Trophoblast cell (in vitro differentiated cells and primary cell): ENCODE data around the gene ATP7B.

ENCODE experiments used
- DNase-seq, 2 donors: peaks; one replicate each; pipeline ENCODE4 v3.0.0-alpha.2; 2016
- H2AFZ ChIP-seq: 2 replicates; pipeline ENCODE4 v1.6.1; 2013; ENCODE audit warnings: low read length, moderate library complexity, mild to moderate bottlenecking; ENCODE audit not compliant: insufficient read depth, poor library complexity
- H2AK5ac ChIP-seq: 2 replicates; pipeline ENCODE4 v1.6.1; 2013; ENCODE audit warnings: mild to moderate bottlenecking, low read length
- H2BK120ac ChIP-seq: 2 replicates; pipeline ENCODE4 v1.6.1; 2013; ENCODE audit warnings: low read length, mild to moderate bottlenecking, moderate library complexity; ENCODE audit not compliant: insufficient read depth, poor library complexity
- H2BK12ac ChIP-seq: 2 replicates; pipeline ENCODE4 v1.6.1; 2013; ENCODE audit warnings: mild to moderate bottlenecking, low read length, moderate library complexity
- H2BK5ac ChIP-seq: 2 replicates; pipeline ENCODE4 v1.6.1; 2013; ENCODE audit warnings: low read length, low read depth, moderate library complexity, mild to moderate bottlenecking; ENCODE audit not compliant: poor library complexity
- H3K14ac ChIP-seq: 2 replicates; pipeline ENCODE4 v1.6.1; 2013; ENCODE audit warnings: mild to moderate bottlenecking, low read length
- H3K18ac ChIP-seq: 2 replicates; pipeline ENCODE4 v1.6.1; 2013; ENCODE audit warnings: mild to moderate bottlenecking, low read length
- H3K23ac ChIP-seq: 2 replicates; pipeline ENCODE4 v1.6.1; 2013; ENCODE audit warnings: low read length
- H3K27ac ChIP-seq: 2 replicates; pipeline ENCODE4 v1.5.1; 2013; ENCODE audit warnings: low read depth, mild to moderate bottlenecking, inconsistent platforms, low read length, moderate library complexity
- H3K27me3 ChIP-seq: 2 replicates; pipeline ENCODE4 v1.6.1; 2013; ENCODE audit warnings: inconsistent platforms, mild to moderate bottlenecking, low read length, moderate library complexity; ENCODE audit not compliant: insufficient read depth
- H3K36me3 ChIP-seq, 2 experiments: 1 replicate in 1 of 2; 2 replicates in 1 of 2; pipeline ENCODE4 v1.6.1; 2013; ENCODE audit warnings: low read length in 2 of 2, mild to moderate bottlenecking in 2 of 2, moderate library complexity in 1 of 2; ENCODE audit not compliant: insufficient read depth in 2 of 2, control insufficient read depth in 1 of 2
- H3K4ac ChIP-seq: 2 replicates; pipeline ENCODE4 v1.6.1; 2013; ENCODE audit warnings: low read depth, mild to moderate bottlenecking, low read length, moderate library complexity
- H3K4me1 ChIP-seq, 2 experiments: 1 replicate in 1 of 2; 2 replicates in 1 of 2; pipeline ENCODE4 v1.6.1; 2013; ENCODE audit warnings: low read length in 2 of 2, mild to moderate bottlenecking in 2 of 2, moderate library complexity in 1 of 2; ENCODE audit not compliant: insufficient read depth in 2 of 2, control insufficient read depth in 1 of 2
- H3K4me2 ChIP-seq: 2 replicates; pipeline ENCODE4 v1.6.1; 2013; ENCODE audit warnings: inconsistent platforms, mild to moderate bottlenecking, low read length, moderate library complexity
- H3K4me3 ChIP-seq: 2 replicates; pipeline ENCODE4 v1.5.1; 2013; ENCODE audit warnings: mild to moderate bottlenecking, low read depth, low read length, inconsistent platforms
- H3K79me1 ChIP-seq: one replicate; pipeline ENCODE4 v1.6.1; 2013; ENCODE audit warnings: low read length
- H3K79me2 ChIP-seq: 2 replicates; pipeline ENCODE4 v1.6.1; 2013; ENCODE audit warnings: low read length, mild to moderate bottlenecking; ENCODE audit not compliant: control insufficient read depth, insufficient read depth, poor library complexity
- H3K9ac ChIP-seq: 2 replicates; pipeline ENCODE4 v1.6.1; 2013; ENCODE audit warnings: mild to moderate bottlenecking, low read length
- H3K9me3 ChIP-seq: 2 replicates; pipeline ENCODE4 v1.6.1; 2013; ENCODE audit warnings: low read depth, mild to moderate bottlenecking, control low read depth, inconsistent platforms, low read length; ENCODE audit not compliant: insufficient read depth
- H4K12ac ChIP-seq: 2 replicates; pipeline ENCODE4 v1.6.1; 2013; ENCODE audit warnings: low read depth, mild to moderate bottlenecking, low read length, moderate library complexity
- H4K8ac ChIP-seq: 2 replicates; pipeline ENCODE4 v1.6.1; 2013; ENCODE audit warnings: low read depth, mild to moderate bottlenecking, low read length, moderate library complexity
- H4K91ac ChIP-seq: one replicate; pipeline ENCODE4 v1.6.1; 2013; ENCODE audit warnings: low read depth, mild to moderate bottlenecking, low read length, moderate library complexity
- WGBS: extraction: QIAGEN DNeasy Blood & Tissue Kit; methylation state at CpG from one replicate; pipeline ENCODE4 v1.1.7; 2013; ENCODE audit warnings: missing lambda C conversion rate; ENCODE audit not compliant: insufficient read length, insufficient coverage; ENCODE audit errors: extremely low coverage; 5-methylcytosine and 5-hydroxymethylcytosine counted together

The ATP7B gene

DNA sequence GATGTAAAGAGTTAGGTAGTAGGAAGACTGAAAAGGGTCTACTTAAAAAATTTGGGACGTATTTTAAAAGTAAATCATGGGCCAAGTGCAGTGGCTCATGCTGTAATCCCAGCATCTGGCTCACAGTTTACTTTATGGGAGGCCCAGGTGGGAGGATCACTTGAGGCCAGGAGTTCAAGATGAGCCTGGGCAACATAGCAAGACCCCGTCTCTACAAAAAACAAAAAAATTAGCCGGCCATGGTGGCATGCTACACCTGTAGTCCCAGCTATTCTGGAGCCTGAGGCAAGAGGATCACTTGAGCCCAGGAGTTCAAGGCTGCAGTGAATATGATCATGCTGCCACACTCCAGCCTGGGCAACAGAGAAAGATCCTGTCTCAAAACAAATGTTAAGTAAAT lies 36.2 kb upstream of the ATP7B start:
- Histone ChIP-seq H2BK120ac (no peak overlapping the region), H3K4ac (no peak overlapping the region), H2AK5ac (no peak overlapping the region), H3K14ac (no peak overlapping the region), H3K4me1 (peaks cover 0 to 2% of the 10 kb centered on the region in 2 experiments), H2BK5ac (no peak overlapping the region), H3K79me1 (no peaks in the 10 kb centered on the region), H3K27ac (no peak overlapping the region), H3K4me3 (no peak overlapping the region), H3K9ac (no peak overlapping the region), H3K4me2 (no peak overlapping the region), H4K8ac (no peak overlapping the region), H3K23ac (no peak overlapping the region), H2BK12ac (no peak overlapping the region), H4K12ac (no peak overlapping the region), H3K9me3 (no peaks in the 10 kb centered on the region), H4K91ac (no peak overlapping the region), H2AFZ (no peak overlapping the region), H3K36me3 (no peaks in the 10 kb centered on the region), H3K79me2 (no peaks in the 10 kb centered on the region), H3K27me3 (no peaks in the 10 kb centered on the region), H3K18ac (no peak overlapping the region)
- no CpG with 5 or more reads among the region's 3 CpGs for WGBS
- no peak for DNase-seq

- Histone ChIP-seq H3K4me3 (no peak overlapping the region), H3K23ac (no peak overlapping the region), H4K12ac (no peak overlapping the region), H3K4me1 (no peaks in the 10 kb centered on the region), H3K9ac (no peak overlapping the region), H3K18ac (no peak overlapping the region), H2AFZ (no peak overlapping the region), H2AK5ac (no peak overlapping the region), H3K9me3 (no peaks in the 10 kb centered on the region), H3K27ac (no peak overlapping the region), H3K14ac (no peak overlapping the region), H3K4ac (no peak overlapping the region), H4K8ac (no peak overlapping the region), H3K36me3 (no peaks in the 10 kb centered on the region), H4K91ac (no peak overlapping the region), H3K27me3 (no peaks in the 10 kb centered on the region), H2BK5ac (no peak overlapping the region), H2BK12ac (no peak overlapping the region), H3K79me1 (no peaks in the 10 kb centered on the region), H2BK120ac (no peak overlapping the region), H3K79me2 (no peaks in the 10 kb centered on the region), H3K4me2 (no peak overlapping the region)
- no CpG with 5 or more reads among the region's 3 CpGs for WGBS
- no peak for DNase-seq
These were observed 32.4 kb upstream of the ATP7B start for GRCh38 chr13:52043675-52044074.

GRCh38 chr13:52036037-52036436 lies 24.8 kb upstream of the ATP7B start:
- no peaks in the 10 kb centered on the region for H3K79me2 ChIP-seq
- no peak overlapping the region for H3K23ac ChIP-seq
- no peak overlapping the region for H3K18ac ChIP-seq
- H3K9me3 ChIP-seq: no peaks in the 10 kb centered on the region
- H2BK12ac ChIP-seq: no peak overlapping the region
- no peak overlapping the region for H3K27ac ChIP-seq
- H3K4me3 ChIP-seq: no peak overlapping the region
- no peak for DNase-seq
- WGBS: no CpG with 5 or more reads among the region's 1 CpG
- H2AK5ac ChIP-seq: no peak overlapping the region
- no peaks in the 10 kb centered on the region for H3K36me3 ChIP-seq
- H3K4me1 ChIP-seq: no peaks in the 10 kb centered on the region
- H3K4me2 ChIP-seq: no peak overlapping the region
- no peak overlapping the region for H4K12ac ChIP-seq
- H2BK120ac ChIP-seq: no peak overlapping the region
- H3K4ac ChIP-seq: no peak overlapping the region
- H3K14ac ChIP-seq: no peak overlapping the region
- H4K91ac ChIP-seq: no peak overlapping the region
- no peak overlapping the region for H2BK5ac ChIP-seq
- no peaks in the 10 kb centered on the region for H3K27me3 ChIP-seq
- no peak overlapping the region for H2AFZ ChIP-seq
- no peak overlapping the region for H3K9ac ChIP-seq
- H4K8ac ChIP-seq: no peak overlapping the region
- H3K79me1 ChIP-seq: no peaks in the 10 kb centered on the region

GRCh38 chr13:52034616-52035226 lies 23.5 kb upstream of the ATP7B start:
- Histone ChIP-seq H3K14ac (no peak overlapping the region), H2AK5ac (no peak overlapping the region), H3K23ac (no peak overlapping the region), H4K8ac (no peak overlapping the region), H3K9ac (no peak overlapping the region), H2AFZ (no peak overlapping the region), H3K36me3 (peaks cover 2% of the 10 kb centered on the region in 2 experiments), H4K12ac (no peak overlapping the region), H3K9me3 (no peaks in the 10 kb centered on the region), H3K4ac (no peak overlapping the region), H3K18ac (no peak overlapping the region), H3K4me1 (no peaks in the 10 kb centered on the region), H3K27me3 (no peaks in the 10 kb centered on the region), H2BK12ac (no peak overlapping the region), H3K4me2 (no peak overlapping the region), H3K79me2 (no peaks in the 10 kb centered on the region), H2BK120ac (no peak overlapping the region), H3K27ac (no peak overlapping the region), H2BK5ac (no peak overlapping the region), H3K4me3 (no peak overlapping the region), H4K91ac (no peak overlapping the region), H3K79me1 (no peaks in the 10 kb centered on the region)
- no peak for DNase-seq
- no CpG with 5 or more reads among the region's 5 CpGs for WGBS
